HG03460 (cell line): ENCODE measurements around the gene PRPF40A.

ENCODE experiments used
- ATAC-seq: cut with Tn5 transposase; IDR thresholded peaks from one replicate; pipeline ENCODE4 v1.9.1; 2021; ENCODE audit not compliant: unreplicated experiment

The PRPF40A gene

GRCh38 chr2:152620985-152621384 is 96.3 kb downstream of the PRPF40A start:
- ATAC-seq, result no peak

- no peak for ATAC-seq
Measured at GRCh38 chr2:152620208-152620607, 97.1 kb downstream of the PRPF40A start.

- no peak for ATAC-seq
Measured at GRCh38 chr2:152618193-152618564, 99.1 kb downstream of the PRPF40A start.

- no peak for ATAC-seq
Measured at GRCh38 chr2:152617456-152618192, 99.6 kb downstream of the PRPF40A start.

GRCh38 chr2:152615177-152615576 is 102.1 kb downstream of the PRPF40A start:
- no peak for ATAC-seq

GRCh38 chr2:152613235-152613634 is 104.0 kb downstream of the PRPF40A start:
- no peak for ATAC-seq

- ATAC-seq, result peak; percentile 81
Measured at GRCh38 chr2:152611458-152612231, 105.6 kb downstream of the PRPF40A start.

GRCh38 chr2:152609699-152610098 is 107.6 kb downstream of the PRPF40A start:
- ATAC-seq, result no peak

- ATAC-seq, result no peak
Measured at GRCh38 chr2:152609154-152609553, 108.1 kb downstream of the PRPF40A start.

GRCh38 chr2:152607793-152608300 is 109.4 kb downstream of the PRPF40A start:
- no peak for ATAC-seq

- ATAC-seq, result no peak
Measured at GRCh38 chr2:152606941-152607340, 110.3 kb downstream of the PRPF40A start.

GRCh38 chr2:152606081-152606480 is 111.2 kb downstream of the PRPF40A start:
- no peak for ATAC-seq

- ATAC-seq, result no peak
Measured at GRCh38 chr2:152603166-152603565, 114.1 kb downstream of the PRPF40A start.

- ATAC-seq, result no peak
Measured at GRCh38 chr2:152602750-152603149, 114.5 kb downstream of the PRPF40A start.
